IMR-90 (cell line): ENCODE measurements around the gene SLC6A9. TPM values are rescaled to one million over a fixed set of nuclear protein-coding genes. Genes with fewer than 3 reads are reported as not detected.

ENCODE experiments used
- ATAC-seq: fragments of 200-7000 bp; cut with Tn5 transposase; 2 replicates; pipeline ENCODE4 v1.9.1; 2020; ENCODE audit warnings: low read depth, mild to moderate bottlenecking, moderate library complexity
- BruUV-seq: library from RNA; stranded (reverse); fragments of 400-500 nt; replicated peaks from 2 replicates; lab custom pipeline; 2021; lab: Mats Ljungman, UMichigan
- CTCF ChIA-PET: fragments of 300-600 bp; formaldehyde crosslinking; extraction: SDS; loops from one replicate; lab custom pipeline; 2021; ENCODE audit warnings: antibody characterized with exemption; lab: Yijun Ruan, JAX
- POLR2A ChIA-PET: fragments of 300-600 bp; sonication (Branson Sonifier 250); formaldehyde crosslinking; loops from one replicate; lab custom pipeline; 2022; ENCODE audit warnings: antibody characterized with exemption; ENCODE audit not compliant: unreplicated experiment; lab: Charles Lee
- DNase-seq: peaks from one replicate; pipeline ENCODE4 v3.0.0; 2013
- H2AFZ ChIP-seq: replicated peaks from 2 replicates; pipeline ENCODE3; 2013; ENCODE audit warnings: low read length, mild to moderate bottlenecking; ENCODE audit not compliant: poor library complexity
- H2AK5ac ChIP-seq: 2 replicates; pipeline ENCODE4 v1.6.1; 2013; ENCODE audit warnings: low read depth, low read length, inconsistent platforms
- H2AK9ac ChIP-seq: replicated peaks from 2 replicates; pipeline ENCODE3; 2013; ENCODE audit warnings: mild to moderate bottlenecking, low read depth, low read length, moderate library complexity; ENCODE audit not compliant: poor library complexity
- H2BK120ac ChIP-seq: 2 replicates; pipeline ENCODE4 v1.6.1; 2013; ENCODE audit warnings: low read depth, low read length, inconsistent platforms
- H2BK15ac ChIP-seq: 3 replicates; pipeline ENCODE4 v1.6.1; 2013; ENCODE audit warnings: low read depth, low read length, inconsistent platforms
- H2BK20ac ChIP-seq: 2 replicates; pipeline ENCODE4 v1.6.1; 2013; ENCODE audit warnings: low read depth, mild to moderate bottlenecking, inconsistent platforms, low read length, moderate library complexity
- H2BK5ac ChIP-seq: 2 replicates; pipeline ENCODE4 v1.6.1; 2013; ENCODE audit warnings: mild to moderate bottlenecking, low read depth, low read length, inconsistent platforms; ENCODE audit not compliant: poor library complexity, severe bottlenecking
- H3K14ac ChIP-seq: replicated peaks from 2 replicates; pipeline ENCODE4 v1.6.1; 2013; ENCODE audit warnings: low read depth, low read length, inconsistent platforms
- H3K18ac ChIP-seq: 2 replicates; pipeline ENCODE4 v1.6.1; 2013; ENCODE audit warnings: low read depth, low read length, control low read depth
- H3K23ac ChIP-seq: 2 replicates; pipeline ENCODE4 v1.6.1; 2013; ENCODE audit warnings: low read depth, low read length, inconsistent platforms
- H3K27ac ChIP-seq: 2 replicates; pipeline ENCODE4 v1.5.1; 2013; ENCODE audit warnings: mild to moderate bottlenecking, control low read depth, low read length; ENCODE audit not compliant: insufficient read depth
- H3K27me3 ChIP-seq: 2 replicates; pipeline ENCODE4 v1.6.1; 2013; ENCODE audit warnings: low read length; ENCODE audit not compliant: control insufficient read depth, insufficient read depth
- H3K36me3 ChIP-seq: 2 replicates; pipeline ENCODE4 v1.6.1; 2013; ENCODE audit warnings: low read length, mixed read lengths; ENCODE audit not compliant: control insufficient read depth, insufficient read depth
- H3K4ac ChIP-seq: 2 replicates; pipeline ENCODE4 v1.6.1; 2013; ENCODE audit warnings: low read depth, low read length, inconsistent platforms
- H3K4me1 ChIP-seq: 2 replicates; pipeline ENCODE4 v1.6.1; 2013; ENCODE audit warnings: low read length, mixed read lengths; ENCODE audit not compliant: control insufficient read depth, insufficient read depth
- H3K4me2 ChIP-seq: 2 replicates; pipeline ENCODE4 v1.6.1; 2013; ENCODE audit warnings: low read depth, mild to moderate bottlenecking, control low read depth, low read length, moderate library complexity
- H3K4me3 ChIP-seq: 2 replicates; pipeline ENCODE4 v1.5.1; 2013; ENCODE audit warnings: low read depth, mild to moderate bottlenecking, control low read depth, low read length, moderate library complexity; ENCODE audit not compliant: insufficient read depth
- H3K56ac ChIP-seq: 2 replicates; pipeline ENCODE4 v1.6.1; 2013; ENCODE audit warnings: low read length, inconsistent platforms; ENCODE audit not compliant: insufficient read depth; ENCODE audit errors: extremely low read depth
- H3K79me1 ChIP-seq, 2 experiments: 2 replicates each; pipeline ENCODE4 v1.6.1; 2013; ENCODE audit warnings: low read length in 2 of 2, inconsistent platforms in 1 of 2, low read depth in 1 of 2
- H3K9ac ChIP-seq: 2 replicates; pipeline ENCODE4 v1.6.1; 2013; ENCODE audit warnings: low read depth, low read length, control low read depth
- H3K9me1 ChIP-seq: 2 replicates; pipeline ENCODE4 v1.6.1; 2013; ENCODE audit warnings: low read length, inconsistent platforms; ENCODE audit not compliant: insufficient read depth
- H3K9me3 ChIP-seq: 2 replicates; pipeline ENCODE4 v1.6.1; 2013; ENCODE audit warnings: low read length; ENCODE audit not compliant: control insufficient read depth, insufficient read depth
- H4K20me1 ChIP-seq: 2 replicates; pipeline ENCODE4 v1.6.1; 2013; ENCODE audit warnings: low read length, inconsistent platforms; ENCODE audit not compliant: insufficient read depth
- H4K5ac ChIP-seq: 2 replicates; pipeline ENCODE4 v1.6.1; 2013; ENCODE audit warnings: mild to moderate bottlenecking, low read depth, low read length, control low read depth
- H4K8ac ChIP-seq, 2 experiments: 2 replicates each; pipeline ENCODE4 v1.6.1; 2013; ENCODE audit warnings: low read depth in 2 of 2, low read length in 2 of 2, control low read depth in 1 of 2, inconsistent platforms in 1 of 2
- H4K91ac ChIP-seq: 2 replicates; pipeline ENCODE4 v1.6.1; 2013; ENCODE audit warnings: low read depth, low read length, inconsistent platforms; ENCODE audit not compliant: insufficient read depth
- MXI1 ChIP-seq: IDR thresholded peaks from 2 replicates; pipeline ENCODE4 v1.6.1; 2012; ENCODE audit warnings: low read depth, mild to moderate bottlenecking, low read length, moderate library complexity, borderline replicate concordance
- RAD21 ChIP-seq: IDR thresholded peaks from 2 replicates; pipeline ENCODE4 v1.6.1; 2012; ENCODE audit warnings: low read length, improper control_type of control experiment
- RCOR1 ChIP-seq: IDR thresholded peaks from 2 replicates; pipeline ENCODE4 v1.6.1; 2012; ENCODE audit warnings: mild to moderate bottlenecking, low read length, improper control_type of control experiment; ENCODE audit not compliant: insufficient replicate concordance
- WGBS, 2 experiments: methylation state at CpG; one replicate each; pipeline versions ENCODE4 v1.1.5 to v1.1.7; 2013; ENCODE audit warnings: missing lambda C conversion rate in 2 of 2; ENCODE audit not compliant: insufficient read length in 1 of 2; ENCODE audit errors: extremely low coverage in 2 of 2; 5-methylcytosine and 5-hydroxymethylcytosine counted together
- dilution Hi-C: fragments of 300-500 bp; cut with HindIII; formaldehyde crosslinking; loops from one replicate; pipeline ENCODE4 v1.14.3; 2018; ENCODE audit warnings: low sequenced_read_pairs; ENCODE audit not compliant: unreplicated experiment
- in situ Hi-C: fragments of 300-500 bp; cut with MboI; formaldehyde crosslinking; loops from 3 replicates; pipeline ENCODE4 v1.14.3; 2019; ENCODE audit warnings: low sequenced_read_pairs, inconsistent platforms, mixed read lengths
- intact Hi-C: fragments of 100-400 bp; cut with micrococcal nuclease; formaldehyde crosslinking; loops from 2 replicates; pipeline ENCODE4 v1.10.0; 2022
- polyA plus RNA-seq, 3 experiments: library from polyadenylated mRNA; depleted of rRNA; stranded (reverse); fragments of >200 nt; gene quantifications; 2 replicates each; pipeline ENCODE4 v1.2.3, GENCODE V29; 2012; ENCODE audit warnings: low replicate concordance in 1 of 3
- total RNA-seq: library from RNA; depleted of rRNA; stranded (reverse); fragments of >200 nt; gene quantifications from 2 replicates; pipeline ENCODE4 v1.2.3, GENCODE V29; 2012

The SLC6A9 gene
- total and polyA plus RNA-seq, 2 of the 4 experiments (the other 2 are of a cell fraction) = 2.0 to 6.6 TPM

DNA sequence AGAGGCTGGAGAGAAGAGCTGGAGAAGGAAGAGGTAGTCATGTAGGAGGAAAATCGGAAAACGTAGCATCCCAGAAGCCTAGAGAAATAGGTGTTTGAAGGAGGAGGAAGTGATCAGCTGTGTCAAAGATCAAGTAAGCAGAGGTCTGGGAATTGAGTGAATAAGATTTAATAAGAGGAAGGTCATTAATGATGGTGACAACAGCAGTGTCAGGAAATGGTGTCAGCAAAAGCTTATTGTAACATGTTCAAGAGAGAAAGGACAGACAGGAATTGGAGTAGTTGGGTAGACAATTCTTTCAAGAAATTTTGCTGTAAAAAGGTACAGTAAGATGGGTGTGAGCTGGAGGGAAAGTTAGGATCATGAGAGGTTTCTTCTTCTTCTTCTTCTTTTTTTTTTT lies 41.6 kb upstream of the SLC6A9 start:
- H3K56ac ChIP-seq = no peak overlapping the region
- no peak overlapping the region for H3K23ac ChIP-seq
- no peak overlapping the region for H4K5ac ChIP-seq
- H2BK20ac ChIP-seq = no peak overlapping the region
- no peak overlapping the region for H2AFZ ChIP-seq
- ChIA-PET CTCF (interaction anchor here (0.6 kb wide), 2 partner anchors 11 to 372 kb away, joined by 3 to 5 read pairs; no protein-coding TSS in a partner anchor), POLR2A (no interaction called here)
- no peaks in the 10 kb centered on the region for H3K79me1 ChIP-seq
- no peak overlapping the region for H2BK120ac ChIP-seq
- H3K4ac ChIP-seq = no peak overlapping the region
- DNase-seq (no peak), ATAC-seq (no peak)
- H2AK5ac ChIP-seq = 0 out of 2 replicates have a peak overlapping the region, but pooled peaks have one; percentile 27
- H2BK5ac ChIP-seq = no peak overlapping the region
- no TSS peak for BruUV-seq
- peak overlapping the region; percentile 9; the same call in 1 of the 2 replicates for H4K91ac ChIP-seq
- H3K9me3 ChIP-seq = no peaks in the 10 kb centered on the region
- no peak overlapping the region for H3K27ac ChIP-seq
- peaks cover 13% of the 10 kb centered on the region for H3K4me1 ChIP-seq
- TF ChIP-seq MXI1 = no peak
- TF ChIP-seq RAD21 = no peak
- TF ChIP-seq RCOR1 = no peak
- H4K8ac ChIP-seq = no peak overlapping the region
- no peaks in the 10 kb centered on the region for H4K20me1 ChIP-seq
- H3K14ac ChIP-seq = no peak overlapping the region
- 90% methylated on average over 2 of the region's 2 CpGs; no CpG with 5 or more reads in 1 of the 2 experiments for WGBS, 2 experiments
- H3K4me3 ChIP-seq = no peak overlapping the region
- intact Hi-C loops (no loop called here), in situ Hi-C loops (no loop called here), dilution Hi-C loops (no loop called here)
- H3K18ac ChIP-seq = no peak overlapping the region
- H3K9ac ChIP-seq = no peak overlapping the region
- H3K9me1 ChIP-seq = peaks cover 7% of the 10 kb centered on the region; the same call in 1 of the 2 replicates
- H2AK9ac ChIP-seq = no peak overlapping the region
- no peaks in the 10 kb centered on the region for H3K36me3 ChIP-seq
- 0 out of 3 replicates have a peak overlapping the region, but pooled peaks have one; percentile 12 for H2BK15ac ChIP-seq
- no peak overlapping the region for H3K4me2 ChIP-seq
- H3K27me3 ChIP-seq = no peaks in the 10 kb centered on the region
